GM18498 (cell line): ENCODE measurements around the gene PSPN.
"Not testable (repeated sequence)": the region's sequence is repeated elsewhere in the genome, so short reads cannot be mapped to it uniquely, and the experiment has no call there.

ENCODE experiments used
- ATAC-seq: cut with Tn5 transposase; IDR thresholded peaks from one replicate; pipeline ENCODE4 v1.9.1; 2021; ENCODE audit warnings: mild to moderate bottlenecking, moderate library complexity; ENCODE audit not compliant: unreplicated experiment

PSPN gene

GRCh38 chr19:6406401-6406800 is 30.7 kb upstream of the PSPN start:
- no peak for ATAC-seq

GRCh38 chr19:6402837-6403608 is 27.3 kb upstream of the PSPN start:
- no peak for ATAC-seq

- ATAC-seq, result no peak
Measured at GRCh38 chr19:6402058-6402457, 26.3 kb upstream of the PSPN start.

- not testable (repeated sequence) for ATAC-seq
Measured at GRCh38 chr19:6400062-6400944, 24.6 kb upstream of the PSPN start.

GRCh38 chr19:6396305-6396704 is 20.6 kb upstream of the PSPN start:
- ATAC-seq, result no peak

- ATAC-seq, result no peak
Measured at GRCh38 chr19:6394831-6395230, 19.1 kb upstream of the PSPN start.

GRCh38 chr19:6393983-6394412 is 18.3 kb upstream of the PSPN start:
- no peak for ATAC-seq

GRCh38 chr19:6393074-6393982 is 17.6 kb upstream of the PSPN start, which contains the start of gene GTF2F1:
Gene GTF2F1, minus strand, starts transcription at chr19:6393164. Its CDS starts 169 bp downstream, at chr19:6392995.
- peak; percentile 86 for ATAC-seq

GRCh38 chr19:6392221-6393073 is 16.7 kb upstream of the PSPN start:
- no peak for ATAC-seq

- no peak for ATAC-seq
Measured at GRCh38 chr19:6387372-6387771, 11.6 kb upstream of the PSPN start.

GRCh38 chr19:6384381-6384780 is 8.6 kb upstream of the PSPN start:
- ATAC-seq, result no peak

- ATAC-seq, result no peak
Measured at GRCh38 chr19:6383188-6383587, 7.5 kb upstream of the PSPN start.

GRCh38 chr19:6381030-6381750 is 5.5 kb upstream of the PSPN start:
- no peak for ATAC-seq

- no peak for ATAC-seq
Measured at GRCh38 chr19:6379744-6380143, 4.0 kb upstream of the PSPN start.

GRCh38 chr19:6378486-6378885 is 2.8 kb upstream of the PSPN start:
- ATAC-seq, result no peak

GRCh38 chr19:6378041-6378440 is 2.3 kb upstream of the PSPN start:
- no peak for ATAC-seq

- ATAC-seq, result no peak
Measured at GRCh38 chr19:6376512-6377190, 918 bp upstream of the PSPN start.

GRCh38 chr19:6374711-6375410 is 872 bp downstream of the PSPN start:
- ATAC-seq, result no peak
